Measurements from ENCODE around the gene COBLL1. TPM values are rescaled to one million over a fixed set of nuclear protein-coding genes. Genes with fewer than 3 reads are reported as not detected.

Gene COBLL1
- total and polyA plus RNA-seq, 5 donors from 2014 or later: 0.49 to 1.3 TPM; not detected in 3

GRCh38 chr2:164725542-164725941 is 116.1 kb downstream of the COBLL1 start:
- ATAC-seq (ENCODE audit: low read depth in 2 of 2) (no peak), DNase-seq (no peak)
- H3K4me3 Mint-ChIP-seq: no peak overlapping the region
- Histone ChIP-seq H3K4me1 (ENCODE audit: control insufficient read depth, insufficient read depth, low read length, poor library complexity, severe bottlenecking) (no peaks in the 10 kb centered on the region), H3K4me3 (ENCODE audit: low read depth, low read length) (no peak overlapping the region), H3K27ac (ENCODE audit: insufficient read depth, low read length, poor library complexity, severe bottlenecking) (no peak overlapping the region), H3K36me3 (ENCODE audit: control insufficient read depth, insufficient read depth, low read length) (no peaks in the 10 kb centered on the region), H3K27me3 (ENCODE audit: control insufficient read depth, insufficient read depth, low read length) (no peaks in the 10 kb centered on the region), H3K9me3 (ENCODE audit: control insufficient read depth in 2 of 2, low read length in 2 of 2) (no peaks in the 10 kb centered on the region)
- no peaks in the 10 kb centered on the region for H3K27me3 Mint-ChIP-seq
- H3K4me1 Mint-ChIP-seq: no peaks in the 10 kb centered on the region
- no peaks in the 10 kb centered on the region for H3K36me3 Mint-ChIP-seq
- no peaks in the 10 kb centered on the region for H3K9me3 Mint-ChIP-seq
- H3K27ac Mint-ChIP-seq: no peak overlapping the region

DNA sequence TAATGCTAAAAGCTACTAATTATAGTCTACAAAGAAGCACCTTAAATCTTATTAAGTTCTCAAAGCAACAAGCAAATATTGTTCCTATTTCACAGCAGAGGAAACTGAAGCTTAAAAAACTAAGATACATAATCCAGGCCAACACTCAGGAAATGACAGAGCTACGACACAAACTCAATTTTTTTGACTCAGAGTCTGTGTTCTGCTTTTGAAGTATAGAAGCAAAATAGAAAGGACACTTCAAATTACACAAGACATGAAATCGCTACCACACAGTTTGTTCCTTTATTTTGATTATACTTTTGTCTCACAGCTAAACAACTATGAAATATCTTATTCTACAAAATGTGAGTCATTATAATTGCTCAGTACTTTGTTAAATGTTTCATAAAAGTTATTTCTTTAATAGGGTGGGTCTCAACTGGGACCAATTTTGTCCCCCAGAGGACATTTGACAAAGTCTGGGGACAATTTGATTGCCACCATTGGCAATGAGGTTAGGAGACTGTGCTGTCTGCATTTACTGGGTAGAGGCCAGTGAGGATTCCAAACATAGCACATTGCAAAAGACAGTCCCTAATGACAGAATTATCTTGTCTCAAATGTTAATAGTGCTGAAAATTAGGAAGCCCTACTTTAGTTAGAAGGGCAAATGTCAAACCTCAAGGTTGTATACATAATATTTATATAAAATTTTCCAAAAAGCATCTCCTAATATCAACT is 118.8 kb downstream of the COBLL1 start:
- no peaks in the 10 kb centered on the region for H3K4me1 Mint-ChIP-seq
- H3K4me3 Mint-ChIP-seq: no peak overlapping the region
- Histone ChIP-seq H3K4me1 (ENCODE audit: control insufficient read depth, insufficient read depth, low read length, poor library complexity, severe bottlenecking) (no peaks in the 10 kb centered on the region), H3K4me3 (ENCODE audit: low read depth, low read length) (no peak overlapping the region), H3K27ac (ENCODE audit: insufficient read depth, low read length, poor library complexity, severe bottlenecking) (no peak overlapping the region), H3K36me3 (ENCODE audit: control insufficient read depth, insufficient read depth, low read length) (no peaks in the 10 kb centered on the region), H3K9me3 (ENCODE audit: control insufficient read depth in 2 of 2, low read length in 2 of 2) (no peaks in the 10 kb centered on the region), H3K27me3 (ENCODE audit: control insufficient read depth, insufficient read depth, low read length) (no peaks in the 10 kb centered on the region)
- ATAC-seq (ENCODE audit: low read depth in 2 of 2) (no peak), DNase-seq (no peak)
- H3K9me3 Mint-ChIP-seq: peaks cover 0 to 2% (median 0%) of the 10 kb centered on the region in 7 donors
- no peaks in the 10 kb centered on the region for H3K27me3 Mint-ChIP-seq
- H3K27ac Mint-ChIP-seq: no peak overlapping the region
- H3K36me3 Mint-ChIP-seq: no peaks in the 10 kb centered on the region

DNA sequence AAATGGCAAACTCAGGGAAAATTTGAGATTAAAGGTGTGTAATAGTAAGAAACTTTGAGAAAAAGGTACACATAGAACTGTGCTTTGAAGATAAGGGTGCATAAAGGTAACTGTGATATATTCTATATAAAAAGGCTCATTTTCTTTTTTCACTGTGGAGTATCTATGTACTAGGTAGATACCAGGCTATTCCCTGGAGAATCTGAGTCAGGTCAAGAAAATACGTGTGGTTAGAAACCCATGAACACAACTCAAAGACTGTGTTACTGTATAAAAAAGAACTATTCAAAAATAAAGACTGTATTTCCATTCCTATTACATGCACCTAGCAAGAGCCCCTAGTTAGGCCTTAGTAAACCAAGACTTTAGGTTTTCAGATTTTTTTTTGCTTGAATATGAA is 120.2 kb downstream of the COBLL1 start:
- H3K27me3 ChIP-seq (ENCODE audit: control insufficient read depth, insufficient read depth, low read length): no peaks in the 10 kb centered on the region
- Mint-ChIP-seq H3K4me3 (no peak overlapping the region), H3K36me3 (no peaks in the 10 kb centered on the region), H3K27ac (no peak overlapping the region), H3K27me3 (no peaks in the 10 kb centered on the region), H3K9me3 (peaks cover 0 to 2% (median 0%) of the 10 kb centered on the region in 7 donors), H3K4me1 (no peaks in the 10 kb centered on the region)
- no peaks in the 10 kb centered on the region for H3K36me3 ChIP-seq (ENCODE audit: control insufficient read depth, insufficient read depth, low read length)
- no peak overlapping the region for H3K4me3 ChIP-seq (ENCODE audit: low read depth, low read length)
- H3K9me3 ChIP-seq (ENCODE audit: control insufficient read depth in 2 of 2, low read length in 2 of 2): no peaks in the 10 kb centered on the region
- ATAC-seq (ENCODE audit: low read depth in 2 of 2) (no peak), DNase-seq (no peak)
- H3K4me1 ChIP-seq (ENCODE audit: control insufficient read depth, insufficient read depth, low read length, poor library complexity, severe bottlenecking): no peaks in the 10 kb centered on the region
- H3K27ac ChIP-seq (ENCODE audit: insufficient read depth, low read length, poor library complexity, severe bottlenecking): no peak overlapping the region

GRCh38 chr2:164719996-164720941 is 121.4 kb downstream of the COBLL1 start:
- Mint-ChIP-seq H3K36me3 (no peaks in the 10 kb centered on the region), H3K4me1 (no peaks in the 10 kb centered on the region), H3K27ac (no peak overlapping the region), H3K27me3 (no peaks in the 10 kb centered on the region), H3K9me3 (peaks cover 0 to 2% (median 0%) of the 10 kb centered on the region in 7 donors), H3K4me3 (no peak overlapping the region)
- H3K4me3 ChIP-seq (ENCODE audit: low read depth, low read length): no peak overlapping the region
- H3K27me3 ChIP-seq (ENCODE audit: control insufficient read depth, insufficient read depth, low read length): no peaks in the 10 kb centered on the region
- H3K27ac ChIP-seq (ENCODE audit: insufficient read depth, low read length, poor library complexity, severe bottlenecking): no peak overlapping the region
- ATAC-seq (ENCODE audit: low read depth in 2 of 2): no peak
- no peaks in the 10 kb centered on the region for H3K36me3 ChIP-seq (ENCODE audit: control insufficient read depth, insufficient read depth, low read length)
- H3K4me1 ChIP-seq (ENCODE audit: control insufficient read depth, insufficient read depth, low read length, poor library complexity, severe bottlenecking): no peaks in the 10 kb centered on the region
- no peak for DNase-seq
- no peaks in the 10 kb centered on the region for H3K9me3 ChIP-seq (ENCODE audit: control insufficient read depth in 2 of 2, low read length in 2 of 2)

DNA sequence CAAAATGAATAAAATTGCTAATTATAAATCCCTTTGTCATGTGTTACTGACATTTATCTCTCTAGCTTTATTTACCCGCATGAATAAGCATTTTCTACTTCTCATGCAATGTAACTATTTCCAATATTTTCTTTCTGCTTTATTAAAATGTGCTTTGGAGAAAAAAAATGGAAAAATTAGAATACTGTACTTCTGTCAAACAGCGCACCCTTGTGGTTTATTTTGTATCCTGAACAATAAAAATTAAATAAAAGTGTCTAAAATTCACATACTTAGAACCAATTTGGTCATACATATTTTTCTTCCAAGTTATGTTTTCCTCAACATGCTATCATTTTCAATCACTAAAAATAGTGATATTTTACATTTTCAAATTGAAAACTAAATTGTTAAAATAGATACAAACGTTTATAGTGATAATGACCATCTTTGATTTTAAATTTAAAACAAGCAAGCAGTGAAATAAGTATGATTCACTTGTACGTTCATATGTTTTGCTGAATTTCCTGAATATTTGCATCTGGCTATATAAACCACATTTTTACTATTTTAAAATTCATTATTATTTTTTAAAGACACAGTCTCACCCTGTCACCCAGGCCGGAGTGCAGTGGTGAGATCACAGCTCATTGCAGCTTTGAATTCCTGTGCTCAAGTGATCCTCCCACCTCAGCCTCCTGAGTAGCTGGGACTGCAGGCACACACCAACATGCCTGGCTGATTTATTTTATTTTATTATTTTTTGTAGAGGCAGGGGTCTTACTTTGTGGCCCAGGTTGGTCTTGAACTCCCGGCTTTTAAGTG is 124.4 kb downstream of the COBLL1 start:
- Histone ChIP-seq H3K4me1 (ENCODE audit: control insufficient read depth, insufficient read depth, low read length, poor library complexity, severe bottlenecking) (no peaks in the 10 kb centered on the region), H3K4me3 (ENCODE audit: low read depth, low read length) (no peak overlapping the region), H3K27me3 (ENCODE audit: control insufficient read depth, insufficient read depth, low read length) (no peaks in the 10 kb centered on the region), H3K36me3 (ENCODE audit: control insufficient read depth, insufficient read depth, low read length) (no peaks in the 10 kb centered on the region), H3K27ac (ENCODE audit: insufficient read depth, low read length, poor library complexity, severe bottlenecking) (no peak overlapping the region), H3K9me3 (ENCODE audit: control insufficient read depth in 2 of 2, low read length in 2 of 2) (no peaks in the 10 kb centered on the region)
- no peak overlapping the region for H3K4me3 Mint-ChIP-seq
- no peak overlapping the region for H3K27ac Mint-ChIP-seq
- H3K27me3 Mint-ChIP-seq: peaks cover 4% of the 10 kb centered on the region
- no peaks in the 10 kb centered on the region for H3K36me3 Mint-ChIP-seq
- peak in 1 of 3 donors; percentile 12 for DNase-seq
- H3K4me1 Mint-ChIP-seq: no peaks in the 10 kb centered on the region
- H3K9me3 Mint-ChIP-seq: peaks cover 0 to 2% (median 0%) of the 10 kb centered on the region in 7 donors
- no peak for ATAC-seq (ENCODE audit: low read depth in 2 of 2)

GRCh38 chr2:164714471-164714870 is 127.2 kb downstream of the COBLL1 start:
- no peaks in the 10 kb centered on the region for H3K27me3 ChIP-seq (ENCODE audit: control insufficient read depth, insufficient read depth, low read length)
- H3K27ac Mint-ChIP-seq: no peak overlapping the region
- no peaks in the 10 kb centered on the region for H3K4me1 ChIP-seq (ENCODE audit: control insufficient read depth, insufficient read depth, low read length, poor library complexity, severe bottlenecking)
- no peak for DNase-seq
- H3K4me3 ChIP-seq (ENCODE audit: low read depth, low read length): no peak overlapping the region
- no peak overlapping the region for H3K27ac ChIP-seq (ENCODE audit: insufficient read depth, low read length, poor library complexity, severe bottlenecking)
- no peaks in the 10 kb centered on the region for H3K4me1 Mint-ChIP-seq
- H3K9me3 Mint-ChIP-seq: no peaks in the 10 kb centered on the region
- no peaks in the 10 kb centered on the region for H3K9me3 ChIP-seq (ENCODE audit: control insufficient read depth in 2 of 2, low read length in 2 of 2)
- H3K36me3 ChIP-seq (ENCODE audit: control insufficient read depth, insufficient read depth, low read length): no peaks in the 10 kb centered on the region
- H3K27me3 Mint-ChIP-seq: peaks cover 4% of the 10 kb centered on the region
- H3K4me3 Mint-ChIP-seq: no peak overlapping the region
- ATAC-seq (ENCODE audit: low read depth in 2 of 2): no peak
- H3K36me3 Mint-ChIP-seq: no peaks in the 10 kb centered on the region

DNA sequence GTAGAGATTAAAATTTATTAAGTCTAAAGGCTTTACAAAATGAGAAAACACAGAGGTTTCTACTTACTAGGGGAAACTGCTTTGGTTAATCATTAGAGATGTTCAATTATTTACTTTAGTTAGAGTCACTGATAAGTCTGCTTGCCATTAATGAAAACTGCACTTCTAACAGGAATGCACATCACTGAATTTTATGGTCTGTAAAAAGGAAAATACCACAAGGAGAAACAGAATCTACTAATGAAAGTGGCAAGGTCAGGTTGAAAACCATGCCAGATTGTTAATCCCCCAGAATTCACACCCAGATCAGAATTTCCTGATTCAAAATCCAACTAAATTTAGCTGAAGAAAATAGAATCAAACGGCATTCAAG is 129.9 kb downstream of the COBLL1 start:
- Mint-ChIP-seq H3K4me3 (no peak overlapping the region), H3K27me3 (peaks cover 4% of the 10 kb centered on the region), H3K9me3 (peaks cover 0 to 1% (median 0%) of the 10 kb centered on the region in 7 donors), H3K36me3 (no peaks in the 10 kb centered on the region), H3K4me1 (no peaks in the 10 kb centered on the region), H3K27ac (no peak overlapping the region)
- DNase-seq: no peak
- Histone ChIP-seq H3K4me3 (ENCODE audit: low read depth, low read length) (no peak overlapping the region), H3K27ac (ENCODE audit: insufficient read depth, low read length, poor library complexity, severe bottlenecking) (no peak overlapping the region), H3K36me3 (ENCODE audit: control insufficient read depth, insufficient read depth, low read length) (no peaks in the 10 kb centered on the region), H3K27me3 (ENCODE audit: control insufficient read depth, insufficient read depth, low read length) (no peaks in the 10 kb centered on the region), H3K9me3 (ENCODE audit: control insufficient read depth in 2 of 2, low read length in 2 of 2) (no peaks in the 10 kb centered on the region), H3K4me1 (ENCODE audit: control insufficient read depth, insufficient read depth, low read length, poor library complexity, severe bottlenecking) (no peaks in the 10 kb centered on the region)
- ATAC-seq (ENCODE audit: low read depth in 2 of 2): no peak
